Smooth muscle cell (in vitro differentiated cells): ENCODE data around the gene EZH2. TPM values are rescaled to one million over a fixed set of nuclear protein-coding genes. Genes with fewer than 3 reads are reported as not detected.

Source experiments
- DNase-seq: peaks from one replicate; lab custom pipeline; 2025; ENCODE audit not compliant: unreplicated experiment; lab: John Stamatoyannopoulos, UW
- H2AFZ ChIP-seq: fragments of 200-600 bp; sonication (generic); 2 replicates; pipeline ENCODE4 v1.6.0; 2016; ENCODE audit warnings: antibody characterized with exemption, low read depth, mild to moderate bottlenecking
- H3F3A ChIP-seq: fragments of 200-600 bp; sonication (generic); 2 replicates; pipeline ENCODE4 v1.6.0; 2017; ENCODE audit warnings: antibody characterized with exemption, low read depth
- H3K27ac ChIP-seq: fragments of 200-600 bp; sonication (generic); 2 replicates; pipeline ENCODE4 v1.5.1; 2016; ENCODE audit warnings: low read depth, mild to moderate bottlenecking
- H3K27me3 ChIP-seq: fragments of 200-600 bp; sonication (generic); 2 replicates; pipeline ENCODE4 v1.6.1; 2016; ENCODE audit warnings: low read depth, mild to moderate bottlenecking
- H3K36me3 ChIP-seq: fragments of 200-600 bp; sonication (generic); 2 replicates; pipeline ENCODE4 v1.5.1; 2016; ENCODE audit warnings: low read depth
- H3K4me1 ChIP-seq: fragments of 200-600 bp; sonication (generic); 2 replicates; pipeline ENCODE4 v1.5.1; 2016; ENCODE audit warnings: low read depth
- H3K4me2 ChIP-seq: fragments of 200-600 bp; sonication (generic); 2 replicates; pipeline ENCODE4 v1.6.0; 2016; ENCODE audit warnings: mild to moderate bottlenecking
- H3K4me3 ChIP-seq: fragments of 200-600 bp; sonication (generic); 2 replicates; pipeline ENCODE4 v1.5.1; 2016; ENCODE audit warnings: mild to moderate bottlenecking
- H3K79me2 ChIP-seq: fragments of 200-600 bp; sonication (generic); 2 replicates; pipeline ENCODE4 v1.6.0; 2016; ENCODE audit warnings: low read depth, mild to moderate bottlenecking
- H3K9ac ChIP-seq: fragments of 200-600 bp; sonication (generic); 2 replicates; pipeline ENCODE4 v1.6.0; 2016; ENCODE audit warnings: low read depth
- H3K9me3 ChIP-seq: fragments of 200-600 bp; sonication (generic); replicated peaks from 2 replicates; pipeline ENCODE4 v1.5.1; 2016; ENCODE audit warnings: low read depth
- H4K20me1 ChIP-seq: fragments of 200-600 bp; sonication (generic); 2 replicates; pipeline ENCODE4 v1.6.0; 2016; ENCODE audit warnings: low read depth
- CTCF ChIP-seq: fragments of 200-600 bp; sonication (generic); IDR thresholded peaks from 2 replicates; pipeline ENCODE4 v1.5.1; 2017; ENCODE audit warnings: borderline replicate concordance, mild to moderate bottlenecking, antibody characterized with exemption; ENCODE audit not compliant: insufficient read depth, poor library complexity, severe bottlenecking
- WGBS: methylation state at CpG from one replicate; pipeline ENCODE4 v1.1.7; 2016; ENCODE audit warnings: low lambda C conversion rate; 5-methylcytosine and 5-hydroxymethylcytosine counted together
- polyA plus RNA-seq: library from polyadenylated mRNA; unstranded; fragments of >200 nt; fragmentation: Nextera tagmentation; extraction: Ambion mirVana; gene quantifications from 2 replicates; pipeline ENCODE4 v1.2.1, GENCODE V29; 2016
- total RNA-seq: library from RNA; depleted of rRNA; stranded (reverse); fragments of >200 nt; gene quantifications from 2 replicates; pipeline ENCODE4 v1.2.3, GENCODE V29; 2014

Gene EZH2
- total and polyA plus RNA-seq, 2 experiments from 2014 or later = 12.0 to 20.5 TPM

GRCh38 chr7:148906707-148907498 is 22.8 kb upstream of the EZH2 start:
- Histone ChIP-seq H3K27ac (no peak overlapping the region), H2AFZ (no peak overlapping the region), H4K20me1 (no peaks in the 10 kb centered on the region), H3F3A (no peaks in the 10 kb centered on the region), H3K9me3 (no peaks in the 10 kb centered on the region), H3K79me2 (no peaks in the 10 kb centered on the region), H3K4me3 (no peak overlapping the region), H3K4me2 (no peak overlapping the region), H3K4me1 (peaks cover 6% of the 10 kb centered on the region), H3K9ac (no peak overlapping the region), H3K27me3 (peaks cover 17% of the 10 kb centered on the region), H3K36me3 (no peaks in the 10 kb centered on the region)
- no peak for DNase-seq
- no peak for TF ChIP-seq CTCF
- WGBS = 82% methylated on average over 9 of the region's 9 CpGs

GRCh38 chr7:148905093-148905666 is 21.1 kb upstream of the EZH2 start:
- Histone ChIP-seq H3K27ac (no peak overlapping the region), H3K9ac (no peak overlapping the region), H4K20me1 (no peaks in the 10 kb centered on the region), H3K4me3 (no peak overlapping the region), H3F3A (no peaks in the 10 kb centered on the region), H3K27me3 (peaks cover 17% of the 10 kb centered on the region), H3K4me2 (no peak overlapping the region), H3K4me1 (no peaks in the 10 kb centered on the region), H3K36me3 (no peaks in the 10 kb centered on the region), H2AFZ (no peak overlapping the region), H3K79me2 (no peaks in the 10 kb centered on the region), H3K9me3 (no peaks in the 10 kb centered on the region)
- no peak for DNase-seq
- WGBS = 45% methylated on average over 6 of the region's 6 CpGs
- no peak for TF ChIP-seq CTCF

GRCh38 chr7:148903504-148903903 is 19.4 kb upstream of the EZH2 start:
- Histone ChIP-seq H3K4me2 (no peak overlapping the region), H3K27me3 (peaks cover 4% of the 10 kb centered on the region), H3K4me1 (no peaks in the 10 kb centered on the region), H3K4me3 (no peak overlapping the region), H3K36me3 (no peaks in the 10 kb centered on the region), H3K9me3 (no peaks in the 10 kb centered on the region), H4K20me1 (no peaks in the 10 kb centered on the region), H3K79me2 (no peaks in the 10 kb centered on the region), H3K27ac (no peak overlapping the region), H3K9ac (no peak overlapping the region), H2AFZ (no peak overlapping the region), H3F3A (no peaks in the 10 kb centered on the region)
- WGBS = 88% methylated on average over 1 of the region's 1 CpG
- TF ChIP-seq CTCF = no peak
- no peak for DNase-seq
